Liver (tissue), 9 donors: ENCODE results near the gene MED12L. TPM values are rescaled to one million over a fixed set of nuclear protein-coding genes. Genes with fewer than 3 reads are reported as not detected.

Experiments used
- DNase-seq: peaks from one replicate; pipeline ENCODE4 v3.0.0-alpha.2; 2017; ENCODE audit warnings: low spot score
- H3K27ac ChIP-seq, 2 donors: one replicate each; pipeline ENCODE4 v1.7.0; 2013; ENCODE audit warnings: inconsistent platforms in 2 of 2, low read length in 2 of 2, control low read depth in 1 of 2, low read depth in 1 of 2, mild to moderate bottlenecking in 1 of 2
- H3K27me3 ChIP-seq, 4 donors: one replicate each; pipeline versions ENCODE4 v1.6.1 to v1.7.0; 2013; ENCODE audit warnings: low read length in 3 of 4, inconsistent platforms in 1 of 4, mild to moderate bottlenecking in 1 of 4, moderate library complexity in 1 of 4; ENCODE audit not compliant: control insufficient read depth in 4 of 4, insufficient read depth in 4 of 4
- H3K36me3 ChIP-seq, 4 donors: one replicate each; pipeline versions ENCODE4 v1.6.1 to v1.7.0; 2013; ENCODE audit warnings: low read length in 3 of 4, mild to moderate bottlenecking in 3 of 4, low read depth in 1 of 4, moderate library complexity in 1 of 4; ENCODE audit not compliant: control insufficient read depth in 4 of 4, insufficient read depth in 3 of 4
- H3K4me1 ChIP-seq, 4 donors: one replicate each; pipeline versions ENCODE4 v1.6.1 to v1.7.0; 2013; ENCODE audit warnings: low read length in 3 of 4, mild to moderate bottlenecking in 3 of 4, moderate library complexity in 1 of 4; ENCODE audit not compliant: control insufficient read depth in 4 of 4, insufficient read depth in 4 of 4
- H3K4me3 ChIP-seq, 3 donors: one replicate each; pipeline versions ENCODE4 v1.6.1 to v1.7.0; 2013; ENCODE audit warnings: low read length in 3 of 3, control low read depth in 1 of 3, low read depth in 1 of 3, mild to moderate bottlenecking in 1 of 3
- H3K9ac ChIP-seq, 2 donors: one replicate each; pipeline ENCODE4 v1.7.0; 2013; ENCODE audit warnings: low read length in 2 of 2, mild to moderate bottlenecking in 2 of 2, moderate library complexity in 2 of 2, control low read depth in 1 of 2, low read depth in 1 of 2
- H3K9me3 ChIP-seq, 4 donors: one replicate each; pipeline versions ENCODE4 v1.6.1 to v1.7.0; 2013; ENCODE audit warnings: low read length in 3 of 4; ENCODE audit not compliant: control insufficient read depth in 4 of 4
- ATF3 ChIP-seq: IDR thresholded peaks from 2 replicates; pipeline ENCODE4 v1.6.1; 2016; ENCODE audit warnings: antibody characterized with exemption
- CTCF ChIP-seq: fragments of 150-350 bp; IDR thresholded peaks from 2 replicates; pipeline ENCODE4 v1.5.1; 2017; ENCODE audit warnings: improper control_type of control experiment, low read depth, low read length; ENCODE audit not compliant: missing input control
- FOXA1 ChIP-seq: IDR thresholded peaks from 2 replicates; pipeline ENCODE4 v1.6.1; 2016; ENCODE audit warnings: antibody characterized with exemption
- FOXA2 ChIP-seq: IDR thresholded peaks from 2 replicates; pipeline ENCODE4 v1.6.1; 2016; ENCODE audit warnings: antibody characterized with exemption
- GABPA ChIP-seq, 2 donors: IDR thresholded peaks in 1 of 2; conservative IDR thresholded peaks in 1 of 2; 2 replicates each; pipeline ENCODE4 v1.6.1; 2016; ENCODE audit warnings: antibody characterized with exemption in 2 of 2, mild to moderate bottlenecking in 1 of 2, moderate library complexity in 1 of 2
- HNF4A ChIP-seq, 2 donors: conservative IDR thresholded peaks; 2 replicates each; pipeline ENCODE4 v1.6.1; 2016; ENCODE audit warnings: antibody characterized with exemption in 2 of 2, mild to moderate bottlenecking in 2 of 2
- HNF4G ChIP-seq: IDR thresholded peaks from 2 replicates; pipeline ENCODE4 v1.6.1; 2016; ENCODE audit warnings: antibody characterized with exemption
- JUND ChIP-seq, 2 donors: IDR thresholded peaks; 2 replicates each; pipeline ENCODE4 v1.6.1; 2016; ENCODE audit warnings: antibody characterized with exemption in 2 of 2
- MAX ChIP-seq: IDR thresholded peaks from 2 replicates; pipeline ENCODE4 v1.6.1; 2016; ENCODE audit warnings: antibody characterized with exemption
- NR2F2 ChIP-seq: IDR thresholded peaks from 2 replicates; pipeline ENCODE4 v1.6.1; 2016; ENCODE audit warnings: antibody characterized with exemption
- RAD21 ChIP-seq, 2 donors: IDR thresholded peaks; 2 replicates each; pipeline ENCODE4 v1.6.1; 2016; ENCODE audit warnings: antibody characterized with exemption in 2 of 2, mild to moderate bottlenecking in 2 of 2
- REST ChIP-seq: IDR thresholded peaks from 2 replicates; pipeline ENCODE4 v1.6.1; 2016; ENCODE audit warnings: antibody characterized with exemption, mild to moderate bottlenecking
- RXRA ChIP-seq, 2 donors: IDR thresholded peaks; 2 replicates each; pipeline ENCODE4 v1.6.1; 2017 to 2018; ENCODE audit warnings: antibody characterized with exemption in 2 of 2, mild to moderate bottlenecking in 1 of 2
- SP1 ChIP-seq: IDR thresholded peaks from 2 replicates; pipeline ENCODE4 v1.6.1; 2018; ENCODE audit warnings: antibody characterized with exemption, mild to moderate bottlenecking
- TAF1 ChIP-seq: conservative IDR thresholded peaks from 2 replicates; pipeline ENCODE4 v1.6.1; 2016; ENCODE audit warnings: antibody characterized with exemption, mild to moderate bottlenecking
- YY1 ChIP-seq: IDR thresholded peaks from 2 replicates; pipeline ENCODE4 v1.6.1; 2016; ENCODE audit warnings: antibody characterized with exemption, mild to moderate bottlenecking
- ZBTB33 ChIP-seq: IDR thresholded peaks from 2 replicates; pipeline ENCODE4 v1.6.1; 2016; ENCODE audit warnings: antibody characterized with exemption
- WGBS: extraction: QIAGEN DNeasy Blood & Tissue Kit; methylation state at CpG from one replicate; pipeline ENCODE4 v1.1.7; 2013; 5-methylcytosine and 5-hydroxymethylcytosine counted together
- polyA plus RNA-seq, 2 donors: library from polyadenylated mRNA; stranded (reverse) in 1 of 2; unstranded in 1 of 2; fragments of 200-250 nt in 1 of 2; fragments of >200 nt in 1 of 2; fragmentation: Nextera tagmentation in 1 of 2; extraction: Ambion mirVana in 1 of 2; gene quantifications; one replicate each; pipeline versions ENCODE4 v1.2.1 to v1.2.3, GENCODE V29; 2013 to 2015
- total RNA-seq, 2 donors: library from RNA; depleted of rRNA; stranded (reverse); fragments of >200 nt; gene quantifications; one replicate each; pipeline ENCODE4 v1.2.3, GENCODE V29; 2014
- donor health status: healthy.
- donor health status: healthy.
- donor health status: healthy.
- donor health status: healthy.
- donor health status: healthy.

MED12L gene
- total and polyA plus RNA-seq, 4 donors = 0.02 to 2.1 (median 0.49) TPM

- 91% methylated on average over 4 of the region's 4 CpGs for WGBS
- Histone ChIP-seq H3K9ac (no peak overlapping the region), H3K27me3 (no peaks in the 10 kb centered on the region), H3K4me1 (peaks cover 7 to 27% (median 16%) of the 10 kb centered on the region in 4 donors), H3K36me3 (no peaks in the 10 kb centered on the region), H3K27ac (no peak overlapping the region), H3K9me3 (no peaks in the 10 kb centered on the region), H3K4me3 (no peak overlapping the region)
- no peak for TF ChIP-seq RAD21 (IDR thresholded peaks at IDR 0.05)
- TF ChIP-seq HNF4G = no peak
- no peak for TF ChIP-seq JUND (IDR thresholded peaks at IDR 0.05)
- TF ChIP-seq REST = no peak
- peak; percentile 27 for TF ChIP-seq SP1
- TF ChIP-seq MAX = no peak
- no peak for TF ChIP-seq YY1
- no peak for TF ChIP-seq CTCF
- TF ChIP-seq ATF3 = no peak
- no peak for TF ChIP-seq GABPA (IDR thresholded peaks at IDR 0.05 in 1 of 2, conservative IDR thresholded peaks at IDR 0.05 in 1 of 2)
- no peak for TF ChIP-seq NR2F2
- no peak for TF ChIP-seq RXRA (IDR thresholded peaks at IDR 0.05)
- no peak for TF ChIP-seq TAF1
- peak in 1 of 2 donors; percentile 52 for TF ChIP-seq HNF4A (conservative IDR thresholded peaks at IDR 0.05)
- TF ChIP-seq FOXA2 = no peak
- DNase-seq = no peak
Observed at GRCh38 chr3:151224268-151224866, 138.9 kb downstream of the MED12L start.

GRCh38 chr3:151225040-151225975, 139.8 kb downstream of the MED12L start:
- Histone ChIP-seq H3K9me3 (no peaks in the 10 kb centered on the region), H3K4me3 (no peak overlapping the region), H3K27ac (no peak overlapping the region), H3K9ac (no peak overlapping the region), H3K4me1 (peaks cover 6 to 27% (median 16%) of the 10 kb centered on the region in 4 donors), H3K36me3 (no peaks in the 10 kb centered on the region), H3K27me3 (no peaks in the 10 kb centered on the region)
- DNase-seq = no peak
- TF ChIP-seq HNF4G (no peak), REST (no peak), ZBTB33 (no peak), GABPA (IDR thresholded peaks at IDR 0.05 in 1 of 2, conservative IDR thresholded peaks at IDR 0.05 in 1 of 2) (no peak), FOXA1 (no peak), HNF4A (conservative IDR thresholded peaks at IDR 0.05) (no peak)
- 78% methylated on average over 9 of the region's 9 CpGs for WGBS
